ENCODE measurements around the gene NENF.

NENF gene

DNA sequence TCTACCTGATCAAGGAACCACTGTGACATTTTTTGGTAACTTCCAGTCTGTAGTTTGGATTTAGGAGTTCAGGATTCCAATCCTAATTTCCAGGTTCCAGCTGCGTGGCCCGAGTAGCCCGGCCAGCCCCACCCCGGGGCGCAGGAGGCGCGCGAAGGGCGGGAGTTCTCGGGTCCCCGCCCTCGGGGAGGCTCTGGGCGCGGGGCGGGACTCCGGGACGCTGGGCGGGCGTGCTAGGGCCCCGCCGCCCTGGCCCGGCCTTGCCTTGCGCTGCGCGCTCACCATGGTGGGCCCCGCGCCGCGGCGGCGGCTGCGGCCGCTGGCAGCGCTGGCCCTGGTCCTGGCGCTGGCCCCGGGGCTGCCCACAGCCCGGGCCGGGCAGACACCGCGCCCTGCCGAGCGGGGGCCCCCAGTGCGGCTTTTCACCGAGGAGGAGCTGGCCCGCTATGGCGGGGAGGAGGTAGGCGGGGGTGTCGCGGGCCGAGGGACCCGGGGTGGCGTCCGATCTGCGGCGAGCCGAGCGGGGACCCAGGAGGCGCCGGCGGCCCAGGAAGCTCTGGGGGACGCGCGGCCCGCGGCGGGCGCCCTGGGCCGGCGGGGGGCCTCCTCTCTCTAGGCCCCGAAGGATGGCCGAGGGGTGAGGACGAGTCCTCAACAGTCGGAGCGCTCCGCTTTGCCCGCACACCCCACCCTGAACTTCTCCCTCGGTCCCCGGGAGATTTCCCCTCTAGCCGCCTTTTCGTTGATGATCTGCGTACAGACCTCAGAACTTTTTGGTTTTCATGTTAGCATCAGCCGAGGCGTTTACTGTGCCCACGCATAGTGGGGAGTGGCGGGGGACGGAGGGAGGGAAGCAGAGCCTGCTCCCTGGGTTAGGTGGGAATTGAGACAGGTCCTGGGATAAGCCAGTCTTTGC, at the start of gene NENF:
NENF (plus strand) TSS at position 260 of the 916 bp plus-strand sequence; CDS start at position 284, 24 bp downstream.
- TF ChIP-seq FOXM1 (IDR thresholded peaks at IDR 0.05; ENCODE audit: borderline replicate concordance, low read depth) (no peak), YY1 (IDR thresholded peaks at IDR 0.05; ENCODE audit: low read depth) (peak; percentile 43; the same call in 1 of the 2 replicates), TCF12 (IDR thresholded peaks at IDR 0.05; ENCODE audit: low read depth) (peak; percentile 10; the same call in 1 of the 2 replicates), TAF1 (IDR thresholded peaks at IDR 0.05; ENCODE audit: low read depth) (peak; percentile 30; the same call in 1 of the 2 replicates)
- TF ChIP-seq, protein P1, sequence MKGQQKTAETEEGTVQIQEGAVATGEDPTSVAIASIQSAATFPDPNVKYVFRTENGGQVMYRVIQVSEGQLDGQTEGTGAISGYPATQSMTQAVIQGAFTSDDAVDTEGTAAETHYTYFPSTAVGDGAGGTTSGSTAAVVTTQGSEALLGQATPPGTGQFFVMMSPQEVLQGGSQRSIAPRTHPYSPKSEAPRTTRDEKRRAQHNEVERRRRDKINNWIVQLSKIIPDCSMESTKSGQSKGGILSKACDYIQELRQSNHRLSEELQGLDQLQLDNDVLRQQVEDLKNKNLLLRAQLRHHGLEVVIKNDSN (IDR thresholded peaks at IDR 0.05), result no peak
- TF ChIP-seq, protein P2, sequence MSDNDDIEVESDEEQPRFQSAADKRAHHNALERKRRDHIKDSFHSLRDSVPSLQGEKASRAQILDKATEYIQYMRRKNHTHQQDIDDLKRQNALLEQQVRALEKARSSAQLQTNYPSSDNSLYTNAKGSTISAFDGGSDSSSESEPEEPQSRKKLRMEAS (IDR thresholded peaks at IDR 0.05), result peak; percentile 37; the same call in 1 of the 2 replicates
- TF ChIP-seq, protein P3, sequence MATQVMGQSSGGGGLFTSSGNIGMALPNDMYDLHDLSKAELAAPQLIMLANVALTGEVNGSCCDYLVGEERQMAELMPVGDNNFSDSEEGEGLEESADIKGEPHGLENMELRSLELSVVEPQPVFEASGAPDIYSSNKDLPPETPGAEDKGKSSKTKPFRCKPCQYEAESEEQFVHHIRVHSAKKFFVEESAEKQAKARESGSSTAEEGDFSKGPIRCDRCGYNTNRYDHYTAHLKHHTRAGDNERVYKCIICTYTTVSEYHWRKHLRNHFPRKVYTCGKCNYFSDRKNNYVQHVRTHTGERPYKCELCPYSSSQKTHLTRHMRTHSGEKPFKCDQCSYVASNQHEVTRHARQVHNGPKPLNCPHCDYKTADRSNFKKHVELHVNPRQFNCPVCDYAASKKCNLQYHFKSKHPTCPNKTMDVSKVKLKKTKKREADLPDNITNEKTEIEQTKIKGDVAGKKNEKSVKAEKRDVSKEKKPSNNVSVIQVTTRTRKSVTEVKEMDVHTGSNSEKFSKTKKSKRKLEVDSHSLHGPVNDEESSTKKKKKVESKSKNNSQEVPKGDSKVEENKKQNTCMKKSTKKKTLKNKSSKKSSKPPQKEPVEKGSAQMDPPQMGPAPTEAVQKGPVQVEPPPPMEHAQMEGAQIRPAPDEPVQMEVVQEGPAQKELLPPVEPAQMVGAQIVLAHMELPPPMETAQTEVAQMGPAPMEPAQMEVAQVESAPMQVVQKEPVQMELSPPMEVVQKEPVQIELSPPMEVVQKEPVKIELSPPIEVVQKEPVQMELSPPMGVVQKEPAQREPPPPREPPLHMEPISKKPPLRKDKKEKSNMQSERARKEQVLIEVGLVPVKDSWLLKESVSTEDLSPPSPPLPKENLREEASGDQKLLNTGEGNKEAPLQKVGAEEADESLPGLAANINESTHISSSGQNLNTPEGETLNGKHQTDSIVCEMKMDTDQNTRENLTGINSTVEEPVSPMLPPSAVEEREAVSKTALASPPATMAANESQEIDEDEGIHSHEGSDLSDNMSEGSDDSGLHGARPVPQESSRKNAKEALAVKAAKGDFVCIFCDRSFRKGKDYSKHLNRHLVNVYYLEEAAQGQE (IDR thresholded peaks at IDR 0.05; ENCODE audit: low read depth), result peak; percentile 70

DNA sequence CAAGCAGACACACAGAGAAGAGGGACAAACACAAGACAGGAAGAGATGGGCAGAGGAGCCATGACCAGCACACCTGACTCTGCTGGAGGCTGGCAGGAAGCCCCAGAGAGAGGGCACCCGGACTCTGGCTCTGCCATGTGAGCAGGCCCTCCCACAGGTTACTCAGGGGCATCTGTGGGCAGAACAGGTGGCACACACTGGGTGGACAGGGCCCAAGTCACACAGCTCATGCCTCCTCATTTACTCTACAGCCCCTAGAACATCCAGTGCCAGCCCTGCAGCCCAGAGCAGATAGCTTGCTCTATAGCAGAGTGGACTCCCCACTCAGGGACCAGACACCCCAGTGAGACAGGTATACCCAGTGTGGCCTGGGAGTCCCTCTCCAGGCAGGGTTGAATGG, 46.7 kb upstream of the NENF start:
- no peak for TF ChIP-seq ZBTB7A (IDR thresholded peaks at IDR 0.05; ENCODE audit: low read depth)
- TF ChIP-seq TCF12 (IDR thresholded peaks at IDR 0.05; ENCODE audit: low read depth), result no peak

DNA sequence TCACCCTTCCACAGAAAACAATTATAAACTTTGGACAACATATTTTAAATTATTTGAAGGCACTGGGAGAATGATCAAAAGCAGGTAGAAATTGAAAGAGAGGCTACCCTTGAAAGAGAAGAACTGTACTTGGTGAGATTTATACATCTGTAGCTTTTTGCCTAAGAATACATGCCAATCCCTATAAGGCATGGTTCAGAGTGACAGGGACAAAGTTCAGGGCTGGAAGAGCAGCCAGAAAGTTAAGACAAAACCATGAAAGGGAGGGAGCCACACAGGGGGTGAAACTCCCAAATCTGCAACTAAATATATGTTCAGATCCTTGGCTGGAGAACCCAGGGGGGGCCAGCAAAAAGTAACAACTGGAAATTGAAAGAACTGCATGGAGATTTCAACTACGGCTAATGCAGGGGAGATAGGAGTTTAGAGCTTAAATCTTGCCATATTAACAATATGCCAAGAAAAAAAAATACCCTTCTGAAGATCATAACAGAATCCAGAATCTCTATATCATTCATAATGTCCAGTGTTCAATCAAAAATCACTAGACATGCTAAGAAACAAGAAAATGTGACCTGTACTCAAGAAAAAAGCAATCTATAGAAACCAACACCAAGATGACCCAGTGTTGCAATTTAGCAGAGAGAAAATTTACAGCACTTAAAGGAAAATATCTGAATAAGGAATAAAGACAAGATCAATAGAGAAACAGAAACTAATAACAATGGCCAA, 43.6 kb upstream of the NENF start:
- TF ChIP-seq EP300 (IDR thresholded peaks at IDR 0.05; ENCODE audit: borderline replicate concordance) (no peak), CEBPB (IDR thresholded peaks at IDR 0.05) (no peak), RAD21 (IDR thresholded peaks at IDR 0.05; ENCODE audit: low read depth) (no peak), TAF1 (IDR thresholded peaks at IDR 0.05; ENCODE audit: low read depth) (no peak), FOXM1 (IDR thresholded peaks at IDR 0.05; ENCODE audit: borderline replicate concordance, low read depth) (no peak), TCF12 (IDR thresholded peaks at IDR 0.05; ENCODE audit: low read depth) (no peak), NFIC (IDR thresholded peaks at IDR 0.05) (no peak), EGR1 (IDR thresholded peaks at IDR 0.05) (no peak), YY1 (IDR thresholded peaks at IDR 0.05; ENCODE audit: low read depth) (no peak), TEAD4 (IDR thresholded peaks at IDR 0.05) (no peak), ZBTB7A (IDR thresholded peaks at IDR 0.05; ENCODE audit: low read depth) (no peak), CREB1 (IDR thresholded peaks at IDR 0.05; ENCODE audit: low read depth) (no peak)
- TF ChIP-seq, protein P2 (IDR thresholded peaks at IDR 0.05), result no peak
- TF ChIP-seq, protein P3 (IDR thresholded peaks at IDR 0.05; ENCODE audit: low read depth), result no peak
- TF ChIP-seq, protein P1 (IDR thresholded peaks at IDR 0.05), result no peak

DNA sequence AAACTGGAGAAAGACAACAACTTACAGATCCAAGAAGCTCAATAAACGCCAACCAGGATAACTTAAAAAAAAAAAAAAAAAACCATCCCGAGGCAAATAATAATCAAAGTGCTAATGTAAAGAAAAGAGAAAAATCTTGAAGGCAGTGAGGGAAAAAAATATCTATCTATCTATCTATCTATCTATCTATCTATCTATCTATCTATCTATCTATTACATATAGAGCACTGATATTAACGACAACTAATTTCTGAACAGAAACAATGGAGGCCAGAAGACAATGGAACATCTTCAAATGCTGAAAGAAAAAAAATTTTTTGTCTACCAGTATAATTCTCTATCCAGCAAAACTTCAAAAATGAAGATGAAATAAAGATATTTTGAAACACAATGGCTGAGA, 36.1 kb upstream of the NENF start:
- TF ChIP-seq, protein P1 (IDR thresholded peaks at IDR 0.05), result no peak
- TF ChIP-seq EP300 (IDR thresholded peaks at IDR 0.05; ENCODE audit: borderline replicate concordance), result no peak
- no peak for TF ChIP-seq RAD21 (IDR thresholded peaks at IDR 0.05; ENCODE audit: low read depth)
- TF ChIP-seq, protein P3 (IDR thresholded peaks at IDR 0.05; ENCODE audit: low read depth), result no peak
- no peak for TF ChIP-seq ZBTB7A (IDR thresholded peaks at IDR 0.05; ENCODE audit: low read depth)
- TF ChIP-seq EGR1 (IDR thresholded peaks at IDR 0.05), result no peak
- no peak for TF ChIP-seq FOXM1 (IDR thresholded peaks at IDR 0.05; ENCODE audit: borderline replicate concordance, low read depth)
- no peak for TF ChIP-seq CEBPB (IDR thresholded peaks at IDR 0.05)
- TF ChIP-seq CREB1 (IDR thresholded peaks at IDR 0.05; ENCODE audit: low read depth), result no peak
- TF ChIP-seq, protein P2 (IDR thresholded peaks at IDR 0.05), result no peak
- no peak for TF ChIP-seq TCF12 (IDR thresholded peaks at IDR 0.05; ENCODE audit: low read depth)
- TF ChIP-seq NFIC (IDR thresholded peaks at IDR 0.05), result no peak
- TF ChIP-seq YY1 (IDR thresholded peaks at IDR 0.05; ENCODE audit: low read depth), result no peak
- TF ChIP-seq TEAD4 (IDR thresholded peaks at IDR 0.05), result no peak
- TF ChIP-seq TAF1 (IDR thresholded peaks at IDR 0.05; ENCODE audit: low read depth), result no peak
